Transverse colon (tissue), 4 donors: ENCODE data around the gene KLHL1. TPM values are rescaled to one million over a fixed set of nuclear protein-coding genes. Genes with fewer than 3 reads are reported as not detected.

Source experiments
- DNase-seq: peaks from one replicate; pipeline ENCODE4 v3.0.0-alpha.2; 2019
- H3K27ac ChIP-seq, 4 donors: fragments of 200-600 bp; sonication (generic); 2 replicates each; pipeline ENCODE4 v1.5.1; 2016 to 2018; ENCODE audit warnings: inconsistent platforms in 4 of 4
- H3K27me3 ChIP-seq: fragments of 200-600 bp; sonication (generic); 2 replicates; pipeline ENCODE4 v1.5.1; 2017; ENCODE audit warnings: inconsistent platforms
- H3K36me3 ChIP-seq, 4 donors: fragments of 200-600 bp; sonication (generic); 2 replicates each; pipeline ENCODE4 v1.5.1; 2017 to 2019; ENCODE audit warnings: inconsistent platforms in 4 of 4
- H3K4me1 ChIP-seq, 4 donors: fragments of 200-600 bp; sonication (generic); 2 replicates each; pipeline ENCODE4 v1.5.1; 2017 to 2020; ENCODE audit warnings: inconsistent platforms in 4 of 4
- H3K4me3 ChIP-seq, 4 donors: fragments of 200-600 bp; sonication (generic); 1 replicate in 1 of 4; 2 replicates in 3 of 4; pipeline versions ENCODE4 v1.5.1 to v1.6.1; 2017 to 2019; ENCODE audit warnings: inconsistent platforms in 4 of 4
- H3K9me3 ChIP-seq, 2 donors: fragments of 200-600 bp; sonication (generic); 2 replicates each; pipeline ENCODE4 v1.5.1; 2017 to 2019; ENCODE audit warnings: inconsistent platforms in 2 of 2
- CTCF ChIP-seq, 5 experiments: fragments of 200-600 bp in 3 of 5; fragments of 450-650 bp in 2 of 5; sonication (generic) in 3 of 5; IDR thresholded peaks; 1 replicate in 2 of 5; 2 replicates in 3 of 5; pipeline ENCODE4 v1.5.1; 2016 to 2017; ENCODE audit warnings: antibody characterized with exemption in 5 of 5, inconsistent platforms in 3 of 5, mild to moderate bottlenecking in 2 of 5, moderate library complexity in 1 of 5
- EP300 ChIP-seq: sonication (generic); formaldehyde crosslinking; IDR thresholded peaks from one replicate; pipeline ENCODE4 v1.6.1; 2017; ENCODE audit warnings: antibody characterized with exemption, low read depth
- POLR2A ChIP-seq: fragments of 450-650 bp; IDR thresholded peaks from one replicate; pipeline ENCODE4 v1.6.1; 2016; ENCODE audit warnings: antibody characterized with exemption, mild to moderate bottlenecking, moderate library complexity
- POLR2AphosphoS5 ChIP-seq, 3 donors: sonication (generic); formaldehyde crosslinking; IDR thresholded peaks; one replicate each; pipeline ENCODE4 v1.6.1; 2016; ENCODE audit warnings: antibody characterized with exemption in 3 of 3
- WGBS, 2 donors: methylation state at CpG; one replicate each; pipeline ENCODE4 v1.1.5; 2018; ENCODE audit warnings: low coverage in 1 of 2; 5-methylcytosine and 5-hydroxymethylcytosine counted together
- in situ Hi-C, 4 donors: fragments of 200-750 bp; cut with MboI; loops; one replicate each; pipeline versions ENCODE4 v1.15.0 to v1.15.1; 2017; ENCODE audit warnings: low sequenced_read_pairs in 3 of 4, low pct_ligation_motif_present in 1 of 4, low pct_unique_long_range_greater_than_20kb in 1 of 4
- intact Hi-C: fragments of 100-400 bp; cut with DNase I; formaldehyde crosslinking; loops from one replicate; pipeline ENCODE4 v1.15.1; 2023; ENCODE audit warnings: low total_unique reads
- total RNA-seq, 4 donors: library from RNA; depleted of rRNA; stranded (reverse); fragments of >200 nt; gene quantifications; one replicate each; pipeline ENCODE4 v1.1.0, GENCODE V29; 2016

The KLHL1 gene
- total RNA-seq, 4 donors from 2014 or later, result 0.14 TPM; not detected in 3

DNA sequence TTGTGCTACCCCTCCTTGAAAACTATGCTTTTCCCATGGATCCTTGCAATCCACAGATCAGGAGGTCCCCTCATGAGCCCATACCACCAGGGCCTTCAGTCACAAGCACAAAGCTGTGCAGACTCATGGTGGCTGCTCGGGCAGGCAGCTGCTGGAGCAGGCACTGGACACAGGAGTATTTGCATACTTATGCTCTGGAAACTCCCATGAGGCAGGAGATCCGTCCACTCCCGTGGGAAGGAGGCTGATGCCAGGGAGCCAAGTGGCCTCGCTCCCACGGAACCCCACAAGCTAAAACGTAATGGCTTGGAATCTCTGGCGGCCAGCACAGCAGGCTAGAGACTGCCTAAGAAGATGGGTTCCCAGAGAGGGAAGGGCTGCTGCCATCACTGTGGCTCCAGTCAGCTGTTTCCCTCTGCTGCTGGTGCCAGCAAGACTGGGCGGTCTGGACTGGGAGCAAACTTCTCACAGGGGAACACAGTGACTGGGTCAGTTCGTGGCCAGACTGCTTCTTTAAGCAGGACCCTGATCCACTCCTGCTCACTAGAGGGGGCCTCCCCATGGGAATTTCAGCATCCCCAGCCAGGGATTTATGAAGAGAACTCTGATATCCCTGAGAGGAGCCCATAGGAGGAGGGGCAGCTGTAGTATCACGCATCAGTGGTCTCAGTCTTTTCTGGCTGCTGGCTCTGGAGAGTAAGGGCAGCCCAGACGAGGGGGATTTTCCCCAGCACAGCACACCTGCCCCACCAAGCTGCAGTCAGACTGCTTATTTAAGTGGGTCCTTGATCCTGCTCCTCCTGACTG is 370.9 kb downstream of the KLHL1 start:
- no peaks in the 10 kb centered on the region for H3K36me3 ChIP-seq
- H3K9me3 ChIP-seq, result no peaks in the 10 kb centered on the region
- WGBS, 2 donors, result 82% methylated on average over 11 of the region's 11 CpGs; no CpG with 5 or more reads in 1 of the 2 donors
- no peak for TF ChIP-seq POLR2A
- TF ChIP-seq CTCF (IDR thresholded peaks at IDR 0.05), result no peak
- TF ChIP-seq POLR2AphosphoS5 (IDR thresholded peaks at IDR 0.05), result no peak
- no peak for TF ChIP-seq EP300
- intact Hi-C loops, result no loop called here
- no peak for DNase-seq
- no peak overlapping the region for H3K4me3 ChIP-seq
- in situ Hi-C loops, result no loop called here
- no peaks in the 10 kb centered on the region for H3K27me3 ChIP-seq
- H3K4me1 ChIP-seq, result peaks cover 0 to 7% (median 0%) of the 10 kb centered on the region in 4 donors
- H3K27ac ChIP-seq, result no peak overlapping the region

DNA sequence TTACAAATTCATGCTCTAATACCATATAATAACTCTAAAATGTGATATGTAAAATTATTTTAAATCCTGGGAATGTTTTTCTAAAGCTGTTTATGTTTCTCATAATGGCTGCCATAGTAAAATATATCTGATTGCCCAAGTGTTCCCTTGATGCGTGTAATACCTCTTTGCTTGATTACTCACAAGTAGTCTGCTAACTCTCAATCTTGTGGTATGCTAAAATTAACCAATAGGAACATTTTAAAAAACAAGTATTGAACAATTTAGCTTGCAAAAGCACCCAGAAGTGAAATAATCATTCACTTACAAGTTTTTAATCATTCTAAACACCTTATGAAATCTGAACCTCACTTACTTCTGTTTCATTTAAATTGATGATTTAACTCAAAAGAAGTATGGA is 386.6 kb downstream of the KLHL1 start:
- in situ Hi-C loops (no loop called here), intact Hi-C loops (no loop called here)
- Histone ChIP-seq H3K4me3 (no peak overlapping the region), H3K4me1 (peaks cover 0 to 10% (median 3%) of the 10 kb centered on the region in 4 donors), H3K9me3 (no peaks in the 10 kb centered on the region), H3K36me3 (no peaks in the 10 kb centered on the region), H3K27ac (no peak overlapping the region), H3K27me3 (no peaks in the 10 kb centered on the region)
- no peak for DNase-seq
- WGBS, 2 donors, result 87% methylated on average over 1 of the region's 1 CpG; no CpG with 5 or more reads in 1 of the 2 donors
- TF ChIP-seq CTCF (IDR thresholded peaks at IDR 0.05) (no peak), POLR2A (no peak), EP300 (no peak), POLR2AphosphoS5 (IDR thresholded peaks at IDR 0.05) (no peak)

- in situ Hi-C loops (no loop called here), intact Hi-C loops (no loop called here)
- no peak for TF ChIP-seq EP300
- TF ChIP-seq POLR2AphosphoS5 (IDR thresholded peaks at IDR 0.05), result peak in 1 of 3 donors; percentile 25
- Histone ChIP-seq H3K27me3 (no peaks in the 10 kb centered on the region), H3K36me3 (no peaks in the 10 kb centered on the region), H3K9me3 (no peaks in the 10 kb centered on the region), H3K27ac (peak overlapping the region; percentile 54 to 71 (median 60)), H3K4me3 (no peak overlapping the region), H3K4me1 (peaks cover 0 to 10% (median 3%) of the 10 kb centered on the region in 4 donors)
- DNase-seq, result peak; percentile 30
Observed at GRCh38 chr13:69720278-69720983, 387.8 kb downstream of the KLHL1 start.

- in situ Hi-C loops, result no loop called here
- no peak for DNase-seq
- TF ChIP-seq POLR2A, result no peak
- no peak for TF ChIP-seq CTCF (IDR thresholded peaks at IDR 0.05)
- TF ChIP-seq EP300, result no peak
- TF ChIP-seq POLR2AphosphoS5 (IDR thresholded peaks at IDR 0.05), result no peak
Observed at GRCh38 chr13:69706807-69707206, 401.4 kb downstream of the KLHL1 start.

More at GRCh38 chr13:69706807-69707206, 401.4 kb downstream of the KLHL1 start:
- H3K9me3 ChIP-seq, result no peaks in the 10 kb centered on the region
- intact Hi-C loops, result no loop called here
- H3K4me3 ChIP-seq, result no peak overlapping the region
- no peaks in the 10 kb centered on the region for H3K27me3 ChIP-seq
- no peaks in the 10 kb centered on the region for H3K36me3 ChIP-seq
- H3K27ac ChIP-seq, result no peak overlapping the region
- peaks cover 0 to 9% (median 1%) of the 10 kb centered on the region in 4 donors for H3K4me1 ChIP-seq
